D721Med (cell line): ENCODE results near the gene ROR2.

Source experiments
- DNase-seq: peaks from one replicate; pipeline ENCODE4 v3.0.0; 2011; ENCODE audit warnings: low spot score; ENCODE audit not compliant: insufficient read length
- FAIRE-seq: peaks from 2 replicates; lab custom pipeline; 2011; peaks lifted over from hg19 to GRCh38; lab: Jason Lieb, UNC
- TF ChIP-seq, protein P1 (sequence below): IDR thresholded peaks from 2 replicates; pipeline ENCODE4 v1.5.1; 2012; ENCODE audit warnings: mild to moderate bottlenecking, control low read depth; ENCODE audit not compliant: insufficient read depth; ENCODE audit errors: missing control alignments

Gene ROR2

DNA sequence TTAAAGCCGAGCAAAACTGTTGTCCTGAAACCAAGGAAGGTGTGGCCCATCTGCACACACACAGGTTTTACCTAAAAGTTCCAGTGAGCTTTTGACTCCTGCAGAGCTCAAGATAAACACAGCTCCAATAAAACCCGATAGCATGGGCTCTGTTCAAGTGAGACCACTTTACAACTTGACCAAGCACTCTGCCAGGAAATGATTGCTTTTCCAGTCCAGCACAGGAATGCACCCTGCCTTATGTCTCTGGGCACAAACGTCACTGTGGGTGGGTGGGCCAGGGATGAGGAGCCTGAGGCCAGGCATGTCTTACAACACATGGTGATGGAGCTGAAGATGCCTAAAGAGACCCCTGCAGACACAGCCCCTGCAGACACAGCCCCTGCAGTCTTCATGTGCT lies 115.3 kb downstream of the ROR2 start:
- no peak for FAIRE-seq
- TF ChIP-seq, protein P1, sequence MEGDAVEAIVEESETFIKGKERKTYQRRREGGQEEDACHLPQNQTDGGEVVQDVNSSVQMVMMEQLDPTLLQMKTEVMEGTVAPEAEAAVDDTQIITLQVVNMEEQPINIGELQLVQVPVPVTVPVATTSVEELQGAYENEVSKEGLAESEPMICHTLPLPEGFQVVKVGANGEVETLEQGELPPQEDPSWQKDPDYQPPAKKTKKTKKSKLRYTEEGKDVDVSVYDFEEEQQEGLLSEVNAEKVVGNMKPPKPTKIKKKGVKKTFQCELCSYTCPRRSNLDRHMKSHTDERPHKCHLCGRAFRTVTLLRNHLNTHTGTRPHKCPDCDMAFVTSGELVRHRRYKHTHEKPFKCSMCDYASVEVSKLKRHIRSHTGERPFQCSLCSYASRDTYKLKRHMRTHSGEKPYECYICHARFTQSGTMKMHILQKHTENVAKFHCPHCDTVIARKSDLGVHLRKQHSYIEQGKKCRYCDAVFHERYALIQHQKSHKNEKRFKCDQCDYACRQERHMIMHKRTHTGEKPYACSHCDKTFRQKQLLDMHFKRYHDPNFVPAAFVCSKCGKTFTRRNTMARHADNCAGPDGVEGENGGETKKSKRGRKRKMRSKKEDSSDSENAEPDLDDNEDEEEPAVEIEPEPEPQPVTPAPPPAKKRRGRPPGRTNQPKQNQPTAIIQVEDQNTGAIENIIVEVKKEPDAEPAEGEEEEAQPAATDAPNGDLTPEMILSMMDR: no peak
- no peak for DNase-seq

DNA sequence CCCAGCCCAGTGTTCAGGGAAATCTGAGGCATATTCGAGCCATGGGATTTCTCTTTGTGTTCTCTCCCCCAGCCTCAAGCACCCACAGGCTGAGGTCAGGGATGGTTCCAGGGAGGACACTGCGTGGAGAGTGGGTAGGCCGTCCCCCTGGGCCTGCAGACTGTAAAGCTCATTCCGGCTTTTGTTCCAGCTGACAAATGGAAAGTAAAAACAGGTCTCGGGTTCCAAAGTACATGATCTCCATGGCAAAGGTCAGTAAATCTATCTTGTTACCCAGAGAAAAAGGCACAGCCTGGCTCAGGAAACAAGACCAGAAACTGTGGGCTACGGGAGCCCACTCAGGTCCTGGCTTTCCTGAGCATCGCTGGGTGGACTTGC lies 116.2 kb downstream of the ROR2 start:
- FAIRE-seq (no peak), DNase-seq (no peak)
- TF ChIP-seq, protein P1: no peak

DNA sequence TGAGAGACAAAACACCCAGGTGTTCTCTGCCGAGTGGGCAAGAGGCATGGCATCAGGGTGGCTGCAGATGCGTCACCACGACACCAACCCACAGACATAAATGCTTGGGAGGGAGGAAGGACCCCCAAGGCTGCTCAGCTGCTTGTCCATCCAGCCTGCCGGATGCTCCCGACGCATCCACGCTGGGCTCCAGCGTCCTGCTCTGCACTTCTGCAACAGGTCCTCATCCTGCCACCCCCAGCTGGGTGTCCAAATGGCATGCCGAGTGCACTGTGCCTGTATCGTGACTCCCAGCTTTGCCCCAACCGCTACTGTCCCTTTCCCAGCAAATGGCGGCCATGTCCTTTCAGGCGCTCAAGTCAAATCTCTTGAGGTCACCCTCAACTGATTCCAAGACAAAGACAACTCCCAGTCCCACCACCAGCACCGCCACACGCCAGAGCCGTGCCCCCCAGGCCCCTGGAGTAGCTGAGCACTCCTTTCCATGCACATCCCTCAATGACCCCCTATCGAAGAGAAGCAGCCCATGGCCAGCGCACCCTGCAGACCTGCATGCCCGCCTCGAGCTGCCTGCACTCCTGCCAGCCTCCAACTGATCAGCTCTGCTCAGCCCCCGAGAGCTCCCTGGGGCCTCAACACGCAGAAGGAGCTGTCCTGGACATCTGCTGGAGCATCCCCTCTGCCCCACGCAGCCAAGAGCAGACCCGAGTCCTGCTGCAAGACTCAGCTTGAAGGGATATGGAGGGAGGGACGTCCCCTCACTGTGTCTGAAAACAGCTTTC lies 116.7 kb downstream of the ROR2 start:
- no peak for DNase-seq
- TF ChIP-seq, protein P1: no peak
- no peak for FAIRE-seq

DNA sequence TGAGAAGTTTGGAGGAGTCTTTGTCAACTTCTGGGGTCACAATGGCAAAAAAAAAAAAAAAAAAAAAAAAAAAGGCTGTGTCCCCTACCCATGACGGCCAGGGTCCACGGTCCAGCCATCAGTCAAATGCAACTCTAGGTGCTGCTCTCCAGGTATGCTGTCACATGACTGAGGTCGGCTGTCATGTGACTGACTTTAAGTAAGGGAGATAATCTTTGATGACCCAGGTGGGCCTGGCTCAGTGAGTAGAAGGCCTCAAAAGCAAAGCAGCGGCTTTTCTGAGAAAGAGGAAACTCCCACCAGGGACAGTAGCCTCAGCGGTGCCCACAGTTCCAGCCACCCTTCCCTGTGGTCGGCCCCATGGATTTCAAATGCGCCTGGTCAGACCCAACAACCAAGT lies 117.7 kb downstream of the ROR2 start:
- TF ChIP-seq, protein P1: no peak
- FAIRE-seq (no peak), DNase-seq (no peak)

DNA sequence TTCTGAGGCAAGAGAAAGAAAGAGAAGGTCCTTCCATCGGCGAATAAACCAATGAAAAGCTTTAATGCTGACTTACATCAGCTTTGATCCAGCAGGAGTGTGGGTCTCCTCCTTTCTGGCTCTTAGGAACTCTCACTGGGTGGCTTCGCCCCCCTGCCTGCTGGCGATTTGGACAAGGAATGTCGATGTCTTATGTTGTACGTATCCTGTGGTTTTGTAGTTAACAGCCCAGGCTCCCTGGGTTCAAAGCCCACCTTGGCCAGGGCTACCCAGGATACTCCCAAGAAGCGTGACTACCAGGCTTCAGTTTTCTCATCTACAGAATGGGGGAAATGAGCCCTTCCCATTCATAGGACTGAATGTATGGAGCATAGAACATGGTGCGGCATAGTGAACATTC lies 124.2 kb downstream of the ROR2 start:
- DNase-seq (no peak), FAIRE-seq (no peak)
- TF ChIP-seq, protein P1: no peak

DNA sequence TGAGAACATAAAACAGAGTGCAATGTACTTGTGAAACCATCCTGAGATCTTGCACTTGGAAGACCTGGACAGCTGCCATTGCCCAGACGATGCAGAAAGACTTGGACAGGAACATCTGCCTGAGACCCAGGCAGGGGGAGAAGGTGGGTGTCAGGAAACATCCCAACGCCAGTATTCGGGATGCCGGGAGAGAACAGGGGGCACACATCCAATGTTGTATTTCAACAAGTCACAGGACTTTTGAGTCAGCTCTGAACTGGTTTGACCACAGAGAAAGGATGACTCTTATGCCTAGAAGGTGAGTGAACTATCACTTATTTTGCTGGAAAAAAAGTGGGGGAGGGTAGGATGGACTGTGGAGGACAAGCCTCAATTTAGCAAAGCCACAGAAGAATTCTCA lies 124.6 kb downstream of the ROR2 start:
- FAIRE-seq (no peak), DNase-seq (no peak)

More for the DNA sequence above, 124.6 kb downstream of the ROR2 start:
- TF ChIP-seq, protein P1: no peak
